Activated naive CD4-positive, alpha-beta T cell treated with anti-CD3 and anti-CD28 coated beads, Interleukin-2, amount 10 ng/mL, durations not matched to agents 7 days and 5 days (primary cell): ENCODE results near the gene UST.

Source experiments
- CTCF ChIA-PET: fragments of 350-600 bp; sonication (Branson Sonifier 250); formaldehyde crosslinking; loops from one replicate; lab custom pipeline; 2021; ENCODE audit warnings: antibody characterized with exemption; lab: Charles Lee
- DNase-seq: peaks from one replicate; pipeline ENCODE4 v3.0.0-alpha.2; 2020
- H3K27ac Mint-ChIP-seq: one replicate; pipeline ENCODE4 v1.8.0; 2021; ENCODE audit warnings: mild to moderate bottlenecking, moderate library complexity, mixed read lengths
- H3K27me3 Mint-ChIP-seq: one replicate; pipeline ENCODE4 v1.8.0; 2021; ENCODE audit warnings: mild to moderate bottlenecking, mixed read lengths
- H3K36me3 Mint-ChIP-seq: one replicate; pipeline ENCODE4 v1.8.0; 2021; ENCODE audit warnings: mixed read lengths
- H3K4me1 Mint-ChIP-seq: one replicate; pipeline ENCODE4 v1.8.0; 2021; ENCODE audit warnings: mixed read lengths
- H3K4me3 Mint-ChIP-seq: one replicate; pipeline ENCODE4 v1.8.0; 2021; ENCODE audit warnings: mild to moderate bottlenecking, moderate library complexity, mixed read lengths
- H3K9me3 Mint-ChIP-seq: one replicate; pipeline ENCODE4 v1.8.0; 2021; ENCODE audit warnings: mixed read lengths

The UST gene

GRCh38 chr6:148816117-148816516 lies 69.3 kb downstream of the UST start:
- no peak overlapping the region for H3K4me3 Mint-ChIP-seq
- no peak overlapping the region for H3K27ac Mint-ChIP-seq
- H3K36me3 Mint-ChIP-seq = no peaks in the 10 kb centered on the region
- DNase-seq = no peak
- peaks cover 2% of the 10 kb centered on the region for H3K9me3 Mint-ChIP-seq
- H3K27me3 Mint-ChIP-seq = no peaks in the 10 kb centered on the region
- CTCF ChIA-PET = no interaction called here
- no peaks in the 10 kb centered on the region for H3K4me1 Mint-ChIP-seq

- CTCF ChIA-PET = no interaction called here
- H3K9me3 Mint-ChIP-seq = peaks cover 2% of the 10 kb centered on the region
- H3K27me3 Mint-ChIP-seq = no peaks in the 10 kb centered on the region
- H3K4me3 Mint-ChIP-seq = no peak overlapping the region
- H3K36me3 Mint-ChIP-seq = no peaks in the 10 kb centered on the region
- DNase-seq = no peak
- no peaks in the 10 kb centered on the region for H3K4me1 Mint-ChIP-seq
- H3K27ac Mint-ChIP-seq = no peak overlapping the region
These were observed 70.9 kb downstream of the UST start for GRCh38 chr6:148817689-148818088.

- Mint-ChIP-seq H3K36me3 (no peaks in the 10 kb centered on the region), H3K9me3 (peaks cover 2% of the 10 kb centered on the region), H3K27ac (no peak overlapping the region), H3K4me3 (no peak overlapping the region), H3K27me3 (no peaks in the 10 kb centered on the region), H3K4me1 (no peaks in the 10 kb centered on the region)
- CTCF ChIA-PET = no interaction called here
- DNase-seq = no peak
These were observed 72.2 kb downstream of the UST start for GRCh38 chr6:148818939-148819575.

- Mint-ChIP-seq H3K27ac (no peak overlapping the region), H3K4me3 (no peak overlapping the region), H3K9me3 (no peaks in the 10 kb centered on the region), H3K4me1 (no peaks in the 10 kb centered on the region), H3K27me3 (no peaks in the 10 kb centered on the region), H3K36me3 (no peaks in the 10 kb centered on the region)
- CTCF ChIA-PET = no interaction called here
- no peak for DNase-seq
These were observed 73.0 kb downstream of the UST start for GRCh38 chr6:148819852-148820251.

GRCh38 chr6:148822819-148823218 lies 76.0 kb downstream of the UST start:
- H3K36me3 Mint-ChIP-seq = no peaks in the 10 kb centered on the region
- H3K4me3 Mint-ChIP-seq = no peak overlapping the region
- H3K9me3 Mint-ChIP-seq = no peaks in the 10 kb centered on the region
- no peak overlapping the region for H3K27ac Mint-ChIP-seq
- peaks cover 5% of the 10 kb centered on the region for H3K27me3 Mint-ChIP-seq
- DNase-seq = no peak
- H3K4me1 Mint-ChIP-seq = no peaks in the 10 kb centered on the region
- CTCF ChIA-PET = no interaction called here

GRCh38 chr6:148824291-148824690 lies 77.5 kb downstream of the UST start:
- no peak for DNase-seq
- no peaks in the 10 kb centered on the region for H3K9me3 Mint-ChIP-seq
- peaks cover 5% of the 10 kb centered on the region for H3K27me3 Mint-ChIP-seq
- CTCF ChIA-PET = interaction anchor here (0.5 to 1.1 kb wide), 2 partner anchors 12 to 34 kb away, joined by 3 read pairs; no protein-coding TSS in a partner anchor
- H3K36me3 Mint-ChIP-seq = no peaks in the 10 kb centered on the region
- H3K4me3 Mint-ChIP-seq = no peak overlapping the region
- no peak overlapping the region for H3K27ac Mint-ChIP-seq
- H3K4me1 Mint-ChIP-seq = no peaks in the 10 kb centered on the region

- CTCF ChIA-PET = interaction anchor here (1.1 kb wide), 1 partner anchor 13 kb away, joined by 3 read pairs; no protein-coding TSS in a partner anchor
- Mint-ChIP-seq H3K36me3 (no peaks in the 10 kb centered on the region), H3K27ac (no peak overlapping the region), H3K9me3 (no peaks in the 10 kb centered on the region), H3K27me3 (peaks cover 5% of the 10 kb centered on the region), H3K4me1 (peaks cover 3% of the 10 kb centered on the region), H3K4me3 (no peak overlapping the region)
- no peak for DNase-seq
These were observed 78.1 kb downstream of the UST start for GRCh38 chr6:148824960-148825359.

GRCh38 chr6:148825492-148825891 lies 78.7 kb downstream of the UST start:
- CTCF ChIA-PET = no interaction called here
- Mint-ChIP-seq H3K27me3 (peaks cover 5% of the 10 kb centered on the region), H3K4me1 (peaks cover 9% of the 10 kb centered on the region), H3K9me3 (no peaks in the 10 kb centered on the region), H3K27ac (no peak overlapping the region), H3K4me3 (no peak overlapping the region), H3K36me3 (no peaks in the 10 kb centered on the region)
- DNase-seq = no peak

- peaks cover 5% of the 10 kb centered on the region for H3K27me3 Mint-ChIP-seq
- no peak for DNase-seq
- H3K4me3 Mint-ChIP-seq = no peak overlapping the region
- CTCF ChIA-PET = no interaction called here
- H3K4me1 Mint-ChIP-seq = peaks cover 17% of the 10 kb centered on the region
- no peaks in the 10 kb centered on the region for H3K9me3 Mint-ChIP-seq
- H3K36me3 Mint-ChIP-seq = no peaks in the 10 kb centered on the region
- H3K27ac Mint-ChIP-seq = no peak overlapping the region
These were observed 80.7 kb downstream of the UST start for GRCh38 chr6:148827416-148828045.

- no peak overlapping the region for H3K4me3 Mint-ChIP-seq
- DNase-seq = no peak
- H3K27ac Mint-ChIP-seq = no peak overlapping the region
- CTCF ChIA-PET = no interaction called here
- no peaks in the 10 kb centered on the region for H3K9me3 Mint-ChIP-seq
- H3K4me1 Mint-ChIP-seq = peaks cover 17% of the 10 kb centered on the region
- H3K36me3 Mint-ChIP-seq = no peaks in the 10 kb centered on the region
- H3K27me3 Mint-ChIP-seq = peaks cover 7% of the 10 kb centered on the region
These were observed 81.2 kb downstream of the UST start for GRCh38 chr6:148828047-148828446.

GRCh38 chr6:148829415-148830101 lies 82.7 kb downstream of the UST start:
- H3K4me1 Mint-ChIP-seq = peaks cover 17% of the 10 kb centered on the region
- no peak for DNase-seq
- H3K4me3 Mint-ChIP-seq = no peak overlapping the region
- H3K36me3 Mint-ChIP-seq = no peaks in the 10 kb centered on the region
- no peaks in the 10 kb centered on the region for H3K9me3 Mint-ChIP-seq
- CTCF ChIA-PET = no interaction called here
- no peak overlapping the region for H3K27ac Mint-ChIP-seq
- peaks cover 14% of the 10 kb centered on the region for H3K27me3 Mint-ChIP-seq

GRCh38 chr6:148830614-148831013 lies 83.8 kb downstream of the UST start:
- CTCF ChIA-PET = no interaction called here
- Mint-ChIP-seq H3K36me3 (no peaks in the 10 kb centered on the region), H3K4me3 (peak overlapping the region; percentile 16), H3K27me3 (peaks cover 13% of the 10 kb centered on the region), H3K9me3 (no peaks in the 10 kb centered on the region), H3K4me1 (peaks cover 17% of the 10 kb centered on the region), H3K27ac (no peak overlapping the region)
- DNase-seq = no peak

GRCh38 chr6:148831064-148831463 lies 84.2 kb downstream of the UST start:
- peak overlapping the region; percentile 16 for H3K4me3 Mint-ChIP-seq
- H3K36me3 Mint-ChIP-seq = no peaks in the 10 kb centered on the region
- CTCF ChIA-PET = no interaction called here
- DNase-seq = peak; percentile 35
- no peaks in the 10 kb centered on the region for H3K9me3 Mint-ChIP-seq
- peaks cover 9% of the 10 kb centered on the region for H3K27me3 Mint-ChIP-seq
- peaks cover 17% of the 10 kb centered on the region for H3K4me1 Mint-ChIP-seq
- no peak overlapping the region for H3K27ac Mint-ChIP-seq

- DNase-seq = no peak
- Mint-ChIP-seq H3K9me3 (no peaks in the 10 kb centered on the region), H3K27me3 (peaks cover 11% of the 10 kb centered on the region), H3K36me3 (no peaks in the 10 kb centered on the region), H3K27ac (no peak overlapping the region), H3K4me1 (peaks cover 17% of the 10 kb centered on the region), H3K4me3 (no peak overlapping the region)
- CTCF ChIA-PET = no interaction called here
These were observed 84.7 kb downstream of the UST start for GRCh38 chr6:148831531-148831930.
